ENCODE measurements around the gene PPAT.
"Not testable (repeated sequence)": the region's sequence is repeated elsewhere in the genome, so short reads cannot be mapped to it uniquely, and the experiment has no call there.

PPAT gene

GRCh38 chr4:56374956-56375355 lies 60.5 kb downstream of the PPAT start:
- no peak for DNase-seq

GRCh38 chr4:56372774-56373173 lies 62.6 kb downstream of the PPAT start:
- DNase-seq: no peak

GRCh38 chr4:56371426-56372220 lies 63.8 kb downstream of the PPAT start:
- no peak for DNase-seq

DNA sequence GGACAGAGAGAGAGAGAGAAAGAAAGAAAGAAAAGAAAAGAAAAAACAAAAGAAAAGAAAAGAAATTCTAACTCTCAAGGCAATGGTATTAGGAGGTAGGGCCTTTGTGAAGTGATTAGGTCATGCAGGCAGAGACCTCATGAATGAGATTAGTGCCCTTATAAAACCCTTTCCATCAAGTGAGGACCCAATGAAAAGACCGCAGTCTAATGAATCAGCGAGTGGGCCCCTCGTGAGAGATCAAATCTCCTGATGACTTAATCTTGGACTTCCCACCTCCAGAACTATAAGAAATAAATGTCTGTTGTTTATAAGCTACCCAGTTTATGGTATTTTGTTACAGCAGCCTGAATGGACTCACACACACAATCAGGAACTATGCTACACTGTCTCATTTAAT lies 65.0 kb downstream of the PPAT start:
- no peak for DNase-seq

DNA sequence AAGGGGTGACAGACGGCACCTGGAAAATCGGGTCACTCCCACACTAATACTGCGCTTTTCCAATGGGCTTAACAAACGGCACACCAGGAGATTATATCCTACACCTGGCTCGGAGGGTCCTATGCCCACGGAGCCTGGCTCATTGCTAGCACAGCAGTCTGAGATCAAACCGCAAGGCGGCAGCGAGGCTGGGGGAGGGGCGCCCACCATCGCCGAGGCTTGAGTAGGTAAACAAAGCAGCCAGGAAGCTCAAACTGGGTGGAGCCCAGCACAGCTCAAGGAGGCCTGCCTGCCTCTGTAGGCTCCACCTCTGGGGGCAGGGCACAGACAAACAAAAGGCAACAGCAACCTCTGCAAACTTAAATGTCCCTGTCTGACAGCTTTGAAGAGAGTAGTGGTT lies 72.4 kb downstream of the PPAT start:
- not testable (repeated sequence) for DNase-seq

- no peak for DNase-seq
Observed at GRCh38 chr4:56360071-56360470, 75.3 kb downstream of the PPAT start.

DNA sequence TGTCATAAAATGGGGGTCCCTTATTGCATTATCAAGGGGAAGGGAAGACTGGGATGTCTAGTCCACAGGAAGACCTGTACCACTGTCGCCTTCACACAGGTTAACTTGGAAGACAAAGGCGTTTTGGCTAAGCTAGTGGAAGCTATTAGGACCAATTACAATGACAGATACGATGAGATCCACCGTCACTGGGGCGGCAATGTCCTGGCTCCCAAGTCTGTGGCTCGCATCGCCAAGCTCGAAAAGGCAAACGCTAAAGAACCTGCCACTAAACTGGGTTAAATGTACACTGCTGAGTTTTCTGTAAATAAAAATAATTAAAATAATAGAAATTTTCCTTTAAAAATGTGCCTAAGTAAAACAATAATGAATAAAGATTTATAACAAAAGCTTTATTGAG lies 78.8 kb downstream of the PPAT start:
- no peak for DNase-seq

GRCh38 chr4:56348576-56348975 lies 86.8 kb downstream of the PPAT start:
- no peak for DNase-seq

DNA sequence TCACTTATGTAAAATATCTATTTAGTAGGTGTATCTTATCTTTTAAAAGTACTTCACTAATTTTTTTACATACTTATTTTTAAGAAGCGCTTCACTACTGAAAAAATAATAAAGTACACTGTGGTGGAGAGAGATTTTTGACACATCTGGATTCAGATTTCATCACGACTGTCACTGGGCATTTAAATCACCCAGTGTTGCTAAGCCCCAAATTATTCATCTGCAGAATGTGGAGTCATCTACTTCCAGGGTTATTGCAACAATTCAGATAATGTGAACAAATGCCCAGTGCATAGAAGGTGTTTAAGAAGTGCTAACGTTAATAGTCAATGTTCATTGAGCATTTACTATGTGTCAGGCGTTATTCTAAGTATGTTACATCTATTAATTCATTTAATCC lies 90.0 kb downstream of the PPAT start:
- no peak for DNase-seq
